T-helper 2 cell treated with Interferon-gamma antibody and Interleukin-4, amounts not matched to agents 100 ng/mL and 5 ng/mL, for 36 hours (primary cell): ENCODE results near the gene BAX. TPM values are rescaled to one million over a fixed set of nuclear protein-coding genes. Genes with fewer than 3 reads are reported as not detected.

Source experiments
- intact Hi-C: fragments of 100-400 bp; cut with micrococcal nuclease; formaldehyde crosslinking; loops from one replicate; pipeline ENCODE4 v1.15.1; 2023
- total RNA-seq: library from RNA; stranded (reverse); gene quantifications from 2 replicates; pipeline ENCODE4 v1.2.3, GENCODE V29; 2022

BAX gene
- total RNA-seq, 1 donor from 2014 or later, result 330 TPM

DNA sequence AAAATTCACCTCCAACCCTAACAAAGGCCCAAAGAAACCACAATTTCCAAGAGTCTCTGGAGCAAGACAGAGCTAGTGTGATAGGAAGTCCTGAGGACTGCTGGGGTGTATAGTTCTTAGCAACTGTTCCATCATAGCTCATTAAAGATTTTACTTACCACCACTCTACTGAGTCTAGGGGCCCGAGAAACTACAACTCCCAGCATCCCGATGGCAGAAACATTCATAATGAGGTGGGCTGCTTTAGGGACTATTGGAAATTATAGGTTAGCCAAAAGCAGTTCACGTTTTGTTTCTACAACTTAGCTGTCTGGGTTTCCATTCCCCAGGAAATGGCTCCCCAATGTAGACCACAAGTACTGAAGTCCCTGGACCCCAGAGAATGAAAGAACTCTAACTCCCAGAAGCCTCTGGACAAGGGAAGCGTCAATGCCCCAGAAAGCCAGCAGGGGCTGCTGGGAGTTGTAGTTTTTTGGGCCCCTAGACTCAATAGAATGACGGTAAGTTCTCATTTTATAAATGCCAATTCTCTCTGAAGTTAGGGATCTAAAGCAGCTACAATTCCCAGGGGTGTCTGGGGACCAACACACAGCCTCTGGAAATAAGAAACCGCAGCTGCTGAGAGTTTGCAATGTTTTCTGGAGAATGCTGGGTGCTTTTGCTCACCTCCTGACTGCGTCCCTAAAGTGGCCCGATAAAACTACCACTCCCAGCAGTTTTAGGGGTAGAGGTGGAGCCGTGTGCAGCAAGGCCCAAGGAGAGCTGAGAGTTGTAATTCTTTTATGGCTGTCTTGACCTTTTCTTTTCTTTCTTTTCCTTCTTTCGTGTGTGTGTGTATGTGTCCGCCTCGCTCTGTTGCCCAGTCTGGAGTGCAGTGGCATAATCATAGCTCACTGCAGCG is 21.5 kb downstream of the BAX start:
- intact Hi-C loops, result no loop called here

DNA sequence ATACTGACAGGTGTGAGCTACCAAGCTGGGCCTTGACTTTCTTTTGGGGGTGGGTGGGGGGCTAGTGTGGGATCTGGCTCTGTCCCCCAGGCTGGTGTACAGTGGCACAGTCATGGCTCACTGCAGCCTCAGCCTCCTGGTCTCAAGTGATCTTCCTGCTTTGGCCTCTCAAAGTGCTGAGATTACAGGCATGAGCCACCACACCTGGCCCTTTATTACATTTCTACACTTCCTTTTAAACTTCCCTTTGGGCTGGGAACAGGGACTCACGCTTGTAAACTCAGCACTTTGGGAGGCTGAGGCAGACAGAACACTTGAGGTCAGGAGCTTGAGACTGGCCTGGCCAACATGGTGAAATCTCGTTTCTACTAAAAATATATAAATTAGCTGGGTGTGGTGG is 22.4 kb downstream of the BAX start:
- intact Hi-C loops, result no loop called here

DNA sequence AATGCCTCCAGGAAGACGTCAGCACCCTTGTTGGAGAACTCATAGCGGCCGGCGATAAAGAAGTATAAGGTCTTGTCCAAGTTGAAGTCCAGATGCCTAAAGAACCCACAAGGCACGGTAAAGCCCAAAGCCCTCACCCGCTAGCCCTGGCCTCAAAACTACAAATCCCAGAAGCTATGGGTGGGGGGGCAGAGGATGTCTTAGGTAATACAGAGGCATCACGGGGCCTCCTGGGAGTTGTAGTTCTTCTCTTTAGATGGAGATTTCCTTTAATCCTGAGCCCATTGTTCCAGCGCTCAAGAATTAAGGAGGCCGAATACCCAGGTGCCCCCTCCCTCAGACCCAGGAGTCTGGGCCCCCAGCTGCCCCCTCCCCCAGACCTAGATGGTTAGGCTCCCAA is 27.6 kb downstream of the BAX start:
- intact Hi-C loops, result no loop called here

DNA sequence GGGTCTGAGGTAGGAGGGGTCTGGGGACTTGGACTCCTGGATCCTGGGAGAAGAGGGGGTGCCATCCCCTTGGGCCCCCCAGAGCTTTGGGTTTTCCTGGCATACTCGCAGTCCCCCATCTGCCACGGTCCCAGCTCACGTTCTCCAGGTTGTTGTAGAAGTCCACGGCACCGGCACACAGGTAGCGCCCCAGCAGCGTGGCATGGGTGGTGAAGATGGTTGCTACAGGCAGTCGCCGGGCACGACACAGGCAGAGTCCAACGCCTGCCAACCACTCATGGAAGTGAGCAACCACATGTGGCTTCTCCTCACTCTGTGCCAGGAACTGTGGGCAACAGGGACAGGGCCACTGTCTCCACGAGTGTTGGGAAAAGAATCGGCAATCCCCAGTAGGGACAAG is 31.0 kb downstream of the BAX start:
- intact Hi-C loops, result no loop called here

DNA sequence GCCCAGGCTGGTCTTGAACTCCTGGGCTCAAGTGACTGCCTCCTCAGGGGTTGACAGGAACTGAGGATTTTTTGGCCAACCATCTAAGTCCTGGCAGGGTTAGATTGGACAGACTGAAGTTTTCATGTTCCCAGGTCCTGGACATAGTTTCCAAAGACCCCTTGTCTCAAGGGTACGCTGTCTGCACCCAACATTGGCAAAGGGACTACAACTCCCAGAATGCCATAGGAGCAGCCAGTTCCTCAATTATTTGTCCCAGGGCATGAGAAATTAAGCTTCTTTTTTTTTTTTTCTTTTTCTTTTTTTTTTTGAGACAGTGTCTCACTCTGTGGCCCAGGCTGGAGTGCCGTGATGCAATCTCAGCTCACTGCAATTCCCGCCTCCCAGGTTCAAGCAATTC is 31.5 kb downstream of the BAX start:
- intact Hi-C loops, result no loop called here

DNA sequence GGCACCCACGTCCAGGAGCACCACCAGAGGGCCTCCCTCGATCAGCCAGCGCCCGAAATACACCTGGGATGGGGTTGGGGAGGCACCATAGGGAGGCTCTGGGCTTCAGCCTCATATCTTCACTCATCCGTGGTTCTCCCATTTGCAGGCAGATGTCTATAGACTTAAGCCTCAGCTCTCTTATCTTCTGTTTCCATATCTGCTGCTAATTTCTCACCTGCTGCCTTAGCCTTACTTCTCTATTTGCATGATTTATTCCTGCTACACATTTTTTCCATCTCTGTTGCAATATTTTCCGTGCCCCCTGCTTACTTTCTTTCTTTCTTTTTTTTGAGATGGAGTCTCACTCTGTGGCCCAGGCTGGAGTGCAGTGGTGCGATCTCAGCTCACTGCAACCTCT is 32.6 kb downstream of the BAX start:
- intact Hi-C loops, result no loop called here

DNA sequence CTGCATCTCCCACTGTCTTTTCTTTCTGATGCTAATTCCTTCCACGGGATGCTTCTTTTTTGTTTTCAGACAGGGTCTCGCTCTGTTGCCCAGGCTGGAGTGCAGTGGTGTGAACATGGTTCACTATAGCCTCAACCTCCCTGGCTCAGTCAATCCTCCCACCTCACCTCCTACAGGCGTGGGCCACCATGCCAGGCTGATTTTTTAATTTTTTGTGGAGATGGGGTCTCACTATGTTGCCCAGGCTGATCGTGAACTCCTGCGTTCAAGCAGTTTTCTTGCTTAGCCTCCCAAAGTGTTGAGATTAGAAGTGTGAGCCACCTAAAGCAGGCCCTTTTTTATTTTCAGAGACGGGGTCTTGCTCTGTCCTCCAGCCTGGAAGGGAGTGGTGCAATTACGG is 33.6 kb downstream of the BAX start:
- intact Hi-C loops, result no loop called here

DNA sequence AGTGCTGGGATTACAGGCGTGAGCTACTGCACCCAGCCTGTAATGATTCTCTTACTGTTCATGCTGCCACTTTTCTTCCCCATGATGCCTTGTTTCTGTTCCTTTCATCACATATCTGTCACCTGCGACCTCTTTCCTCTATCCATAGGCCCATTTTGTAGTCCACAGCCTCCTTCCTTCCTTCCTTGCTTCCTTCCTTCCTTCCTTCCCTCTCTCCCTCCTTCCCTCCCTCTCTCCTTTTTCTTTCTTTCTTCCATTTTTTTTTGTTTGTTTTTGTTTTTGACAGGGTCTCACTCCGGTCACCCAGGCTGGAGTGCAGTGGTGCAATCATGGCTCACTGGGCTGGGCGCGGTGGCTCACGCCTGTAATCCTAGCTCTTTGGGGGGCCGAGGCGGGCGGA is 34.2 kb downstream of the BAX start:
- intact Hi-C loops, result no loop called here

DNA sequence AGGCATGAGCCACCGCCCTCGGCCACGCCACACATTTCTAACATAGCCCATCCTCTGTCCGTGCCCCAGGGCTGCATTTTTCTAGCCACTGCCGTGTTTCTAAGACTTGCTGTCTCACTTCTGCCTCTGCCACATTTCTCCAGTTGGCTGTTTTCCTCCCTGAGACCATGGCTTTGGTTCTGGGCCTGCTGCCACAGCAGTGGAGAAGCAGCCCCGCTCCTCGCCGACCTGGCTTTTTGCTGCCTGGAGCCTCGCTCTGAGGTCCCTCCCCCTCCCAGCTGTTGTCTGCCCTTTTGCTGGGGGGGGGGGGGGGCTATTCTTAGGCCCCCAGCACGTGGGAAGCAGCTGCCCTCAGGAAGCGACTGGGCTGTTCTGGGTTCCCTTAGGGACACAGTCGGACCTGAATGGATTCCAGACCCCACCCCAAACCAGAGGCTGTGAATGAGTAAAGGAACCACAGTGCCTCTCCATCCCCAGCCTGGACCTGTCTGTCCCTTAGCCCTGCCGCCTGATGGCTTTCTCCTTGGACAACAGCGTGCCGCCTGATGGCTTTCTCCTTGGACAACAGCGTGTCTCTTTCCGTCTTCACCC is 35.1 kb downstream of the BAX start:
- intact Hi-C loops, result loop anchor here (10.0 kb wide), 2 partner anchors 155 to 485 kb away; partner anchors contain the start of gene FLT3LG

DNA sequence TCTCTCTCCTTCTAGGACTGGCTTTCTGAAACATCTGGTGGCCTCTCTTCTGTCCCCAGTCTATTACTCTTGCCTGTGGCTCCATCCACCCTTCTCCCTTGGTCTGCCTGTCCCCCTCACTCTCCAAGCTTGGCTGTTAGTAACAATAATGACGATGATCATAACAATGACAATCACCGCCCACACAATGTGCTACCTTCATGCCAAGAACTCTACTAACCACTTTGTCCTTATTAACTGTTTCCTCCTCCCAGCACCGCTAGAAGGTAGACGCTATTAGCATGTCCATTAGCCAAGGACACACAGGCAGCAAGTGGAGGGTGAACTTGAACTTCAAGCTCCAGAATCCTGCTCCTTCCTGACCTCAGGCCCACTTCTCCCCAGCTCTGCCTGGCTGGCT is 35.7 kb downstream of the BAX start:
- intact Hi-C loops, result loop anchor here (10.0 kb wide), 2 partner anchors 154 to 484 kb away; partner anchors contain the start of gene FLT3LG

DNA sequence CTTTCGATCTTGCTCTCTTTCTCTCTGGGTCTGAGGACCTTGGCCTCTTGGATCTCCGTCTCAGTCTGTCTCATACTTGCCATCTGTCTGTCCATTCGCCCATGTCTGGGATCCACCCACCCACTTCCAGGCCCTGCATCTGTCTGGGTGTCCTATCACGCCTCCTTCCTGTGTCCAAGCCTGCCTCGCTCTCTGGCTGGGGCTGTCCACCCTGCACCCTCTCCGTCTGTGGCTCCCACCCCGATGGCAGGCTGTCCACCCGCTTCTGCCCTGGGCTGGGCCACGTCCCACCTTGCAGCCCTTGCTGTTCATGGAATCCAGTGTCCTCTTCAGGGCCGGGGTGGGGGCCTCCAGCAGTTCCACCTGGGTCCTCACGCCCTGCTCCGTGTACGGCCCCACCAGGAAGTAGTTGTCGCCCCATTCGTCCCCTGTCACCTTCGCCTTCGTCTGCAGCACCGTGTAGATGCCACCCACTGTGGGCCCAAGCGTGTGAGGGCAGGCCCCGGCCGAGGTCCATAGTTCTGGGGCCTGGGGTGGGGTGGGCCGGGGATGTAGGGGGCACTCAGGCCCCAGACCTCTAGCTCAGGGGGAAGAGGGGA is 36.4 kb downstream of the BAX start:
- intact Hi-C loops, result loop anchor here (10.0 kb wide), 2 partner anchors 154 to 484 kb away; partner anchors contain the start of gene FLT3LG

DNA sequence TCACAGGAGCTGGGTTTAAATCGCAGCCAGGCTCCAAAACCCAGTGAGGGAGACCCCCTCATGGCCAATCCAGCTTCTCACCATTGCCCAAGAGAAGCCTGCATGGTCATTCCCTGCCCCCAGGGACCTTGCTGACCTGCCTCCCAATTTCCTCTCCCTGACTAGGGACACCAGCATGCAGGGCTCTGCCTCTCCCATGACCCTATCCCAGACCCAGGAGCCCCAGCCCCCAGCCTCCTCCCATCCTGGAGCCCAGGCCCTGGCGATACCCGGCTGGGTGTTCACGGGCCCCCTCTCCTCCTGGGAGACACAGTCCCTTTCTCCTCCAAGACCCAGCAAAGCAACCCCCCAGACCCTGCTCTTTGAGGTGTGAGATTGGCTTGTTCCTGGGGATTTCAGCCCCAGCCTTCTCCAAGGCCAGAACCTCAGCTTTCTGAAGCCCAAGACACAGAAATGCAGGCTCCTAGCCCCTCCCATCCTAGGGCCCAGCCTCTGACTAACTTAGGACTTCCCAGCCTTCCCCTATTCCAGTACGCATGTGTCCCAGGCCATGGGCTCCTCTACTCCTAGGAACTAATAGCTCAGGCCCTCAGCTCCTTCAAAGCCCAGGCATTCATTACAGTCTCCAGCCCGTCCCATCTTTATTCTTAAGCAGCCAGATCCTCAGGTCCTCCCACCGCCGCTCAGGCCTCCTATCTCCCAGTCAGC is 37.4 kb downstream of the BAX start:
- intact Hi-C loops, result loop anchor here (2.0 to 10.0 kb wide), 3 partner anchors 127 to 483 kb away; partner anchors contain the start of genes C19orf73, FLT3LG and PPFIA3

DNA sequence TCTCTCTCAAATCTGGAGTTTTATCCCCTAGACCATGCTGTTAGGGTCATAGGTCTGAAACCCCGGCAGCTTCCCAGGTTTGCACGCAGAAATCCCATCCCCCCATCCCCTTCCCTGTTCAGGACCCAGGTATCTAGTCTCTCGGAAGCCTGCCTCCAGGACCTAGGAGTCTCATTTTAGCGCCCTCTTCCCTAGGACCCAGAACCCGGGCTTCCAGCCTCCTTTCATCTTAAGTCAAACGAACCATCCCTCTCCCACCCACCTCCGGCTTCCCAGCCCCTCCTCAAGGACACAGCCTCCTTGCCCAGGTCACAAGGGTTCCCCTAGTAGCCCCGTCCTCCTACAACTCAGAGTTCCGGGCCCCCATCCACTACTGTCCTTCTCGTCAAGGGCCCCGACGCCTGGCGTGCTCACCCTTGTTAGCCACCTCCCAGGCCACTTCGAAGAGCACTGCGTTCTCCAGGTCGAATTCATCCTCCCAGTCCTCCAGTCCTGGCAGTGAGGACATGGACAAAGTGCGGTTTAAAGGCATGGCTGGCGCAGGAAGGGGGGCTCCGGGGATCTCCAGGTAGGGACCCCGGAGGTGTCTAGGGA is 38.0 kb downstream of the BAX start:
- intact Hi-C loops, result loop anchor here (1.0 to 10.0 kb wide), 6 partner anchors 27 to 482 kb away; partner anchors contain the start of genes C19orf73, FLT3LG, FTL and PPFIA3

DNA sequence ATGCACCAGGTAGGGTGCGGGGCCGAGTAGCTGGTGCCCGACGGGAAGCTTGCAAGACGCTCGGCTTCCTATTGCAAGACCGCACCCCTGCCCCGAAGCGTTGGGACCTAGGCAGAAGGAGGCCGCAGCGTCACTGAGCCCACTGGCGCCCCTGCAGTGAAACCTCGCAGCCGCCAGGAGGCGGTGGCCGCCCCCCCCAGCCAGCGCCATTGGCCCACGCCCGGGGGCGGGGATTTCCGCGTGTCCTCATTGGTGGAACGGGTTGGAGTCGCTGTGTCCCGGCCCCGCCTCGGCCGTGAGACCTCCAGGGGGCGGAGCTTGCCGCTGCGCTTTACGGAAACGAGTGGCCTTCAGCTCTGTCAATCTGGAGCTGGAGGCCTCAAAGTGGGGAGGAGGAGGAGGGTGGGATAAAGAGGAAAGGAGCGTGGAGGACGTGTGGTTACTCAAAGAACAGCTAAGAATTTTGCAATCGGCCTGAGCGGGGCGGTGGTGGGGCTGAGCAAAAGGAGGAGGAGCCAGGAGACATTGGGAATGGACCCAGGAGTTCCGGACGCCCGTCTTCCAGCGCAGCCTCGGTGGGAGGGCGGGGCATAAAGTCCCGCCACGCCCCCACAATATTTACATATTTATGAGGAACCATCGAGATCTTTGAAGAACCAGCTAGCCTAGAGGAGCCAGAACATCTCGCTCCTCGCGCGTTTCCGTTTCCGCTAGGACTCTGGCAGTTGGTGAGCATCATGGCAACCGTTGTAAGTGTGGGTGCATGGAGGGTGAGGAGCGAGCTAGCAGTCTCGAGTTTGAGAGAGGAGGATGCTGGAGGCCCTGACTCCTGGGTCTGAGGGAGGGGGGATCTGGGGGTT is 38.7 kb downstream of the BAX start, which contains the start of the genes GYS1 and RUVBL2:
Gene GYS1, minus strand, starts transcription at position 135 of the 860 bp plus-strand sequence. CDS start 197 bp downstream, outside the sequence.
Gene RUVBL2, plus strand, starts transcription at position 713 of the 860 bp plus-strand sequence. Its CDS starts 25 bp downstream, at position 738.
- intact Hi-C loops, result loop anchor here (1.0 to 10.0 kb wide), 6 partner anchors 28 to 481 kb away; partner anchors contain the start of genes C19orf73, FLT3LG, FTL and PPFIA3

DNA sequence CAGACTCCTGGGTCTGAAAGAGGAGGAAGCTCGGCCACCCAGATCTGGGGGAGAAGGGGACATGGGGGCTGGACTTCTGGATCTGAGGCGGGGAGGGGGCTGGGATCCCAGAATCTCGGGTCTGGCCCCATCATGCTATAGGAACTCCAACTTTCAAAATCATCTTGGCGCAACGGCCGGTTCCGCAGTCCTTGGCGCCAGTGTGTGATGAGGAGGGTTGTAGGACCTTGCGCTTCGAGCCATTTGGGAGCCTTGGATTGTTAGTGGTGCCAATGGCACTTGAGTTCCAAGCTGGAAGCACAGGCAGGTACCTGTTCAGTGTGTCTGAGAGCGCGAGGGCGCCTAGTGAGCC is 39.3 kb downstream of the BAX start:
- intact Hi-C loops, result loop anchor here (10.0 kb wide), 2 partner anchors 151 to 481 kb away; partner anchors contain the start of gene FLT3LG

DNA sequence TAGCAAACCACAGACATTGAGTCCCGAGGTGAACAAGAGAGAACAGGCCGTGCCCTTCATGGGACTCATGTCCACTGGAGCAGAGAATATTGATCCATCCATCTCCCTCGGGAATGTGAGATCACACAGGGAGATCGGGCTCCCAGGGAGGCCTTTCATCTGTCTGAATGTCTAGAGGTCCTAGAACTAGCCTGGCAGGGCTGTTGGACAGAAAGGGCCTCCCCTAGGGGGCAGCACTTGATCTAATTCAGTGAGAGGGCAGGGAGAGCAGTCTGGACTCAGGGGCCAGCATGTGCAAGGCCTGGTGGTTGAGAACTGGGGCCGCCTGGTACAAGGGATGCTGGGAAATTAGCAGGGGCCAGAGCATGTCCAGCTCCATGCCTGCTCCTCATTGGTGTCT is 43.3 kb downstream of the BAX start:
- intact Hi-C loops, result loop anchor here (10.0 kb wide), 2 partner anchors 147 to 477 kb away; partner anchors contain the start of gene FLT3LG

DNA sequence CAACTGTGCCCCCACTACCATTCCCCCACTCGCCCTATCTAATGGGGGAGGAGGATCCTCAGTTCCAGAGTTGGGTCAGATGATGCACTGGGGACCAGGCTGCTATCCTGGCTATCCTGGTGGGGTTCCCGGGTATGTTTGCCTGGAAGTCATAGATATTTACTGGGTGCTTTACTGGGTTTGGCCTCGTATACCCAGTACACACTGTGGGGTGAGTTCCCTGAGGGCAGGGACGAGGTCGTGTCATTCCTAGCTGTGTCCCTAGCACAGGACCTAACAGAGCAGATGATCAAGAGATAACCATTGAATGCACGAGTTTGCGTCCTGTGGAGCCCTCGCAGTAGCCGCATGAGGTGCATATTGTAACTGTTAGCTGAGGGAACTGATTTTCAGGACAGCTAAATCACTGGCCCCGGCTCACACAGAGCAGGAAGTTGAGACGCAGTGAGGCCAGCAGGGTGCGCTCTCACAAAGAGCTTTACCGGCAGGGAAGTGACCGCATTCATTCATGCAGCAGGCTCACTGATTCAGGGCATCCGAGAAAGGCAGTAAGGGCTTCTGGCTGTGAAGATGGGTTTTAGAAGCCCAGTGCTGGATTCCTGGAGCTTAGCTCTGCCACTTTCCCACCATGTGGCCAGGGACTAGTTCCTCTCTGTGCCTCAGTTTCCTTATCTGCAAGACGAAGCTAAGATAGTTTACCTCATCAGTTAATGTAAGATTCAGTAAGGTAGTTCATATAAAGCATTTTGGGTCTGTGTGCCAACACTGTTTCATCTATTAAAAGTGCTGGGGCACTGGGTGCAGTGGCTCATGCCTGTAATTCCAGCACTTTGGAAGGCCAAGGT is 45.0 kb downstream of the BAX start:
- intact Hi-C loops, result loop anchor here (10.0 kb wide), 2 partner anchors 145 to 475 kb away; partner anchors contain the start of gene FLT3LG

DNA sequence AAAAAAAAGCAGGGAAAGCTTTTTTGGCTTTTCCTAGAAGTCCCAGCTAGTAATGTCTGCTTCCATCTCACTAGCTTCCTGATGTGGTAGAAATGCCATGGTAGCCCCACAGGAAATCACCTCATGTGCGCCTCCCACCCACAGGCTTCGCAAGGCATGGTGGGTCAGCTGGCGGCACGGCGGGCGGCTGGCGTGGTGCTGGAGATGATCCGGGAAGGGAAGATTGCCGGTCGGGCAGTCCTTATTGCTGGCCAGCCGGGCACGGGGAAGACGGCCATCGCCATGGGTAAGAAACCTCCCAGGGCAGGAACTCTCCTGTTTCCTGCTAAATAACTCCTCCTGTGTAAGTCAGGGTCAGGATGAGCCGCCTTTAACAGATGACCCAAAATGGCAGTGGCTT is 49.5 kb downstream of the BAX start:
- intact Hi-C loops, result no loop called here
